DMS53 treated with DMSO at 0.1 percent for 48 hours (cell line): ENCODE data around the gene CCDC106.

Source experiments
- DNase-seq: peaks from one replicate; lab custom pipeline; 2025; ENCODE audit not compliant: unreplicated experiment; lab: John Stamatoyannopoulos, UW

Gene CCDC106

GRCh38 chr19:55680339-55681130 lies 32.5 kb downstream of the CCDC106 start:
- DNase-seq: no peak

GRCh38 chr19:55681131-55682092 lies 33.4 kb downstream of the CCDC106 start:
- DNase-seq: no peak

- peak; percentile 17 for DNase-seq
These were observed 35.6 kb downstream of the CCDC106 start for GRCh38 chr19:55683449-55684261.

GRCh38 chr19:55684946-55685681 lies 37.1 kb downstream of the CCDC106 start:
- DNase-seq: no peak

GRCh38 chr19:55685776-55686175 lies 37.8 kb downstream of the CCDC106 start:
- no peak for DNase-seq

GRCh38 chr19:55686311-55687050 lies 38.5 kb downstream of the CCDC106 start:
- DNase-seq: no peak

- DNase-seq: no peak
These were observed 39.5 kb downstream of the CCDC106 start for GRCh38 chr19:55687281-55688201.

GRCh38 chr19:55688422-55689218 lies 40.6 kb downstream of the CCDC106 start:
- DNase-seq: no peak

- no peak for DNase-seq
These were observed 41.5 kb downstream of the CCDC106 start for GRCh38 chr19:55689411-55690108.

- DNase-seq: no peak
These were observed 42.2 kb downstream of the CCDC106 start for GRCh38 chr19:55690109-55690768.

GRCh38 chr19:55690769-55691545 lies 42.9 kb downstream of the CCDC106 start:
- no peak for DNase-seq

GRCh38 chr19:55691561-55692481 lies 43.8 kb downstream of the CCDC106 start:
- no peak for DNase-seq

- DNase-seq: no peak
These were observed 44.7 kb downstream of the CCDC106 start for GRCh38 chr19:55692681-55693081.

GRCh38 chr19:55693336-55693974 lies 45.4 kb downstream of the CCDC106 start:
- DNase-seq: no peak
